Stimulated activated CD8-positive, alpha-beta memory T cell treated with anti-CD3 and anti-CD28 coated beads, Interleukin-7, amount 100 ng/mL, for 4 hours (primary cell): ENCODE data around the gene ANXA2.
A peak's percentile ranks its signal among the peaks of the same experiment; 100 is the strongest.
"Not testable (repeated sequence)": the region's sequence is repeated elsewhere in the genome, so short reads cannot be mapped to it uniquely, and the experiment has no call there.

Source experiments
- DNase-seq, 2 donors: peaks; one replicate each; pipeline ENCODE4 v3.0.0-alpha.2; 2020; ENCODE audit warnings: low read depth in 2 of 2

Gene ANXA2

GRCh38 chr15:60410350-60410749, 12.6 kb upstream of the ANXA2 start:
- not testable (repeated sequence) for DNase-seq

- DNase-seq, result no peak
Measured at GRCh38 chr15:60408463-60408981, 10.7 kb upstream of the ANXA2 start.

- DNase-seq, result no peak
Measured at GRCh38 chr15:60407415-60407805, 9.6 kb upstream of the ANXA2 start.

- no peak for DNase-seq
Measured at GRCh38 chr15:60406513-60407414, 9.0 kb upstream of the ANXA2 start.

- DNase-seq, result no peak
Measured at GRCh38 chr15:60405399-60405798, 7.6 kb upstream of the ANXA2 start.

GRCh38 chr15:60404351-60404750, 6.6 kb upstream of the ANXA2 start:
- DNase-seq, result not testable (repeated sequence)

GRCh38 chr15:60400944-60401343, 3.2 kb upstream of the ANXA2 start:
- no peak for DNase-seq

GRCh38 chr15:60399931-60400330, 2.1 kb upstream of the ANXA2 start:
- no peak for DNase-seq

- peak in 1 of 2 donors; percentile 2 for DNase-seq
Measured at GRCh38 chr15:60399246-60399915, 1.6 kb upstream of the ANXA2 start.

GRCh38 chr15:60396958-60397771, 621 bp downstream of the ANXA2 start:
- DNase-seq, result peak in 1 of 2 donors; percentile 37

- no peak for DNase-seq
Measured at GRCh38 chr15:60396560-60396957, 1.2 kb downstream of the ANXA2 start.

- no peak for DNase-seq
Measured at GRCh38 chr15:60396100-60396499, 1.7 kb downstream of the ANXA2 start.

GRCh38 chr15:60395276-60396011, 2.3 kb downstream of the ANXA2 start:
- no peak for DNase-seq

- no peak for DNase-seq
Measured at GRCh38 chr15:60394689-60395097, 3.1 kb downstream of the ANXA2 start.

GRCh38 chr15:60392986-60393790, 4.6 kb downstream of the ANXA2 start:
- DNase-seq, result no peak

GRCh38 chr15:60392601-60392985, 5.2 kb downstream of the ANXA2 start:
- no peak for DNase-seq

- no peak for DNase-seq
Measured at GRCh38 chr15:60391722-60392315, 6.0 kb downstream of the ANXA2 start.

GRCh38 chr15:60390871-60391501, 6.8 kb downstream of the ANXA2 start:
- no peak for DNase-seq

- DNase-seq, result no peak
Measured at GRCh38 chr15:60390231-60390630, 7.6 kb downstream of the ANXA2 start.
